H1 (cell line): ENCODE data around the gene THUMPD3. TPM values are rescaled to one million over a fixed set of nuclear protein-coding genes. Genes with fewer than 3 reads are reported as not detected.

ENCODE experiments used
- ATF3 ChIP-seq: IDR thresholded peaks from 2 replicates; pipeline ENCODE4 v1.6.1; 2011; ENCODE audit warnings: low read depth, mild to moderate bottlenecking, low read length; ENCODE audit not compliant: insufficient read depth
- BRCA1 ChIP-seq: IDR thresholded peaks from 2 replicates; pipeline ENCODE4 v1.6.1; 2012; ENCODE audit warnings: low read depth, low read length, improper control_type of control experiment
- CBX8 ChIP-seq: fragments of 300-800, 300-1000 bp; sonication (generic); IDR thresholded peaks from 2 replicates; pipeline ENCODE4 v1.7.1; 2016; ENCODE audit warnings: low read depth, low read length, borderline replicate concordance
- EGR1 ChIP-seq: IDR thresholded peaks from 2 replicates; pipeline ENCODE4 v1.6.1; 2011; ENCODE audit warnings: low read depth, low read length, borderline replicate concordance
- MAX ChIP-seq: IDR thresholded peaks from 2 replicates; pipeline ENCODE4 v1.6.1; 2012; ENCODE audit warnings: inconsistent platforms
- SRF ChIP-seq: IDR thresholded peaks from 2 replicates; pipeline ENCODE4 v1.6.1; 2011; ENCODE audit warnings: mild to moderate bottlenecking, low read depth, low read length, moderate library complexity
- polyA plus RNA-seq, 7 experiments: library from polyadenylated mRNA; depleted of rRNA in 3 of 7; stranded (reverse) in 5 of 7; unstranded in 2 of 7; fragments of >200 nt in 5 of 7; fragments of 200-250 nt in 2 of 7; gene quantifications; 1 replicate in 5 of 7; 2 replicates in 1 of 7; 4 replicates in 1 of 7; pipeline versions ENCODE4 v1.2.1 to v1.2.3, GENCODE V29; 2011 to 2013; ENCODE audit warnings: missing spikeins in 2 of 7, mixed read lengths in 2 of 7
- total RNA-seq: library from RNA; stranded (reverse); fragmentation: NEBNext Ultra II Directional; extraction: Animal tissue kit (Norgen Biotek cat#: 25700); gene quantifications from 2 replicates; pipeline ENCODE4 v1.2.1, GENCODE V29; 2021

The THUMPD3 gene
- total and polyA plus RNA-seq, 2 of the 8 experiments (the other 6 are each of a cell fraction or from before 2014, with no cell fraction given) = 26.7 to 68.9 TPM

GRCh38 chr3:9430733-9431132 is 67.9 kb downstream of the THUMPD3 start (continued):
- no peak for TF ChIP-seq SRF
- no peak for TF ChIP-seq EGR1
- no peak for TF ChIP-seq ATF3
- no peak for TF ChIP-seq BRCA1
- no peak for TF ChIP-seq MAX
- no peak for TF ChIP-seq CBX8
